Activated T-cell treated with anti-CD3 and anti-CD28 coated beads, Interleukin-2, amount 50 U/mL, for 1 hour (primary cell): ENCODE measurements around the gene GPR62.
A peak's percentile ranks its signal among the peaks of the same experiment; 100 is the strongest.

ENCODE experiments used
- DNase-seq: peaks from one replicate; pipeline ENCODE4 v3.0.0-alpha.2; 2020

The GPR62 gene

DNA sequence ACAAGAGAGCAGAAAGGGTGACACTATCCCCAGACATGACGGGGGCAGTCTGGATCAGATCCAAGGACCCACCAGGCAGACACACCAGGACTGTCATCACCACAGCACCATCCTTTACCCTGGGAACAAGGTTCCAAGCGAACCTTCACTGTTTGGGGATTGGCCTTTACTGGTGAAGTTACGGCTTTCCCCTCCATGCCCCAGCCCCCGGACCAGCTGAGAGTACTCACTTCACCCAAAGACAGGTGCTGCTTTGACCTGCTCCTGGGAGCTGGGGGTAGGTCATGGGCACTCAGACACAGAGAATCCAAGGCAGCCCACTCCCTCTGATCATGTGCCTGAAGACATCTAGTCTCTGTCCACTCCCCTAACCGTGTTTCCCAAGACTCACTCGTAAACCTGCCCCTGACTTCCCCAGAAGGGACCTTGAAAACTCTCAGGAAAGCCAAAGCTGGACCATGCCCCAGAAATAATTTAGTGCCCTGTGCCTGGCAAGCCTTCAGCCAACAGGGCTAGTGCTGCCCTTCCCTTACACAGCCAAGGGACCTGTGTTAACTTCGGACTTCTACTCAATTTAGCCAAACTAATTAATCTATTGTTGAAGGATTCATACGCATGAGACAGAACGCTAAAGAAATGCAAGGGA lies 16.3 kb upstream of the GPR62 start:
- DNase-seq, result no peak

DNA sequence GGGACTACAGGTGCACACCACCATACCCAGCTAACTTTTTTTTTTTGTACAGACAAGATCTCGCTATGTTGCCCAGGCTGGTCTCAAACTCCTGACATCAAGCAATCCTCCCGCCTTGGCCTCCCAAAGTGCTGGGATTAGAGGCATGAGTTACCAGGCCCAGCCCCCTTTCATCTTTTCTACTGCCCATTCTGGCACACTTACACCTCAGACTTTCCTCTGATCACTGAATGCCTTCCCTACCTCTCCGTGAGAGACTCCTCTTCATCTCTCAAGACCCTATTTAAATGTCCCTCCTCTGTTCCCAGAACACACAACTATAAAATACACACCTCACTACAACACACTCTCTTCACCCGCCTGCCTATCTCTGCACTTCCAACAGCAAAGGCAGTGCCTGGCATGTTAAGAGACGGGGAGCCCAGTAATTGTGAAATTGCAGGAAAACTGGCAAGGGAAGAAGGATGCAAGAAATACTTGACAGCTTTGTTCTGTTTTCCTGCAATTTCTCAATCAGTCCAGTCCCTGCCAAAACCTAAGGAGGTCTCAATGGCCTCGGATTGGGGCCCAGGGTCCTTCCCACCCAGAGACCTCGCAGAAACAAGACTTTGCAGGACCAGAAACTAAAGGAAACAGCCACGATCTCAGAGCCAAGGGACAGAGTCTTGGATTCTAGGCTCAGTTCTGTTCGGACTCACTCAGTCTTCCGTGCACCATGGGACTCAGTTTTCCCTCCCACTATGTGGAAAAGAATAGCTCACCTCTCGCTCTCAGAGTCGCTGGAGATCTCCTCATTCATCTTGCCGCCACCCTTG lies 14.3 kb upstream of the GPR62 start:
- no peak for DNase-seq

DNA sequence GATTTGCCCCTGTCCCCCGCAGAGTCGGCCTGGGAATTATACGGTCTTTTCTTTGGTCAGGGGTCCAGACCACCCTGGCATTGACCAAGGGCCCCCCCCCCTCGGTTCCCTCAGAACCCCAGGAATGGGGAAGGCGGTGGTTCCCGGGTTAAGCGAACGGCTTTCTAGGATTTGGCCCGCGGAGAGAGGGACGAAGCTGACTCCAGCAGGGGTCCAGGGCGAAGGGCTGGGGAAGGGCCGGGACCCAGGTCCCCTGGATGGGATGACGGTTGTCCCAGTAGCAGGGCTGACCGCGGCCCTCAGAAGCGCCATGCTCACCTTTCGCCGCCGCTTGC lies 13.8 kb upstream of the GPR62 start:
- DNase-seq, result no peak

DNA sequence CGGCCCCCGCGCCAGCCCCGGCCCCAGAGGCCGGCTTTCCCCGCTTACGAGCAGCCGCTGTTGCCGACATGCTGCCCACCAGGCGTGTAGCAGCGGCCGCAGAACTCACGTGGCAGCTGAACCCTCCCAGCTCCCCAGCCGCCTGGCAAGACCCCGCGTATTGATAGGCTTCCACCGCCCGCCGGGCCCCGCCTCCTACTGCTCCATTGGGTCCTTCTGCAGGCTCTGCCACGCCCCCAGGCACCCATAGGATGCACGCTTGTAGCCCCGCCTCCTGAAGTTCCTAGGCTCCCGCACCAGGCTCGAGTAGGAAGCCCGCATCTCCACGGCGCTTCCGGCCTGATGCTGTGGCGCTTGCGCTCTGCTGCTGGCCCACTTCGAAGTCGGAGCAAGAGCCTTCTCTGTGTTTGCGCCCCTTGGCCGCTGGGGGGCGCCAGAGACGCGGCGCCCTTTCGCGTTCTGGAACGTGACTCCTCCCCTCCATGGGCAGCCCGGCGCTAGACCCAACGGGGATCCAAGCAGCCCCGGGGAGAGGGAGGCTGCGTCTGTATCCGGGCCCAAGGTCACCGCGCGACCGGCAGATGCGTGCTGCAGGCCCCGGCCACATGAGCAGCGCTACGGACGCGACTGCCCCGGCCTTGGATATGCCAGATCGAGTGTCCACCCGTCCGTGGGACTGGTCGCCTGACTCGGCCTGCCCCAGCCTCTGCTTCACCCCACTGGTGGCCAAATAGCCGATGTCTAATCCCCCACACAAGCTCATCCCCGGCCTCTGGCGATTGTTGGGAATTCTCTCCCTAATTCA lies 13.2 kb upstream of the GPR62 start, which contains the start of the genes PARP3 and RRP9:
TSS of gene PARP3 (plus strand) at position 566 of the 805 bp plus-strand sequence. CDS start 993 bp downstream, outside the sequence.
TSS of gene RRP9 (minus strand) at position 107 of the 805 bp plus-strand sequence. CDS start at position 70, 37 bp downstream.
- peak; percentile 98 for DNase-seq

DNA sequence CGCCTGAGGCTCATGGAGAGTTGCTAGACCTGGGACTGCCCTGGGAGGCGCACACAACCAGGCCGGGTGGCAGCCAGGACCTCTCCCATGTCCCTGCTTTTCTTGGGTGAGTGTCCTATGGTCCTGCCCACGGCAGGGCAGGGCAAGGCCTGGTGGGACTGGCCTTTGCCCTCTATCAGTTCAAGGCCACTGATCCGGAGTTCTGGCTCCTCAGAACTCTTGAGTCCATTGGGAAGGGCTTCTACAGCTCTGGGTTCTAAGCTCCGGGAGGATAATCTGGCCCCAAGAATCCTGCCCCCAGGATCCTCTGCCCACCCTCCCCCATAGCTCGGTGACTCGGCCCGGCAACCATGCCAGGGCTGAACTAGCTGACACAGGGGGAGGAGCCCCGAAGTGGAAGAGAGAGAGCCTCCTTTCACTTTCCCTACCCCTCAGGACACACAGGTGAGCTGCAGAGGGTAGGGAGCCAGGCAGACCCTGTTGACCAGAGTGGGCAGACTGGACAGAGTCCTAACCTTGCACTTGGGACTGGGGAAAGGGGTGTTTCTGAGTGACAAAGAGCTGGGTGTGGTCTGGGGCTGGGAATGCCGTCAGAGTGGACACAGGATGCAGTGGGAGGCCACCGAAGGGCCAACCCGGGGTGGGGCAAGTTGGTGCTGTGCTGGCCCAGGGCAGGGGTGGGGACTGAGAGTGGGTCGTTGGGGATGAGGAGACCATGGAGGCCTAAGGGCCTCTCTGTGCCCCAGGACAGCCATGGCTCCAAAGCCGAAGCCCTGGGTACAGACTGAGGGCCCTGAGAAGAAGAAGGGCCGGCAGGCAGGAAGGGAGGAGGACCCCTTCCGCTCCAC lies 12.4 kb upstream of the GPR62 start:
- peak; percentile 48 for DNase-seq

DNA sequence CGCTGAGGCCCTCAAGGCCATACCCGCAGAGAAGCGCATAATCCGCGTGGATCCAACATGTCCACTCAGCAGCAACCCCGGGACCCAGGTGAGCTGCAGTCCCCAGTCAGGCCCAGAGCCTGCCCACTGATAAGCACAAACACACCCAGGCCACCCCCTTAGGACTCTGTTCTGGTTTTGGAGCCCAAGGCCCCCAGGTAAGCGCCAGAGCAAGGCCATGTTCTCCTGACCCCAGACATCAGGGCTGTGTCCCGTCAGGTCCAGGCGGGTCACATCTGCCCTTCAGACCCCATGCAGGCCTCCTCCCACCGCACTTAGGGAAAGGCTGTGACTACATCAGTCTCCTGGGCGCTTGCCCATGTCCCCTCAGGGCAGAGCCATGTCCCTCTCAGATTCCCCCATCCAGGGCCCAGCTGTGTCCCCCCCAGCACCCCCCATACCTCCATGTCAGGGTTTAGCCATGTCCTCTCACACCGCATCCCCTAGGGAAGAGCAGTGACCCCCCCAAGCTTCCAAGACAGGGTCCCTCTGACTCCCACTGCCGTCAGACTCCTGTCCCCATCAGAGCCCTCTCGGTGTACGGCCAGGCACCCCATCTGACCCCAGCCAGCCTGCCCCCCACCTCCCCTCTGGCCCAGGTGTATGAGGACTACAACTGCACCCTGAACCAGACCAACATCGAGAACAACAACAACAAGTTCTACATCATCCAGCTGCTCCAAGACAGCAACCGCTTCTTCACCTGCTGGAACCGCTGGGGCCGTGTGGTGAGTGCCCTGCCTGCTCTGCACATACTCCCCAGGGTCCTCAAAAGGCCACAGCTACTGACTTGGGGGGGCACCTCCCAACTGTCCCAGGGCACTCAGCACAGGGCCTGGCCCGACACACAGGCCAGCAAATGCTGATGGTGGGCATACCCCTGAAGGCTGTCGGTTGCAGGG lies 11.5 kb upstream of the GPR62 start:
- DNase-seq, result no peak

DNA sequence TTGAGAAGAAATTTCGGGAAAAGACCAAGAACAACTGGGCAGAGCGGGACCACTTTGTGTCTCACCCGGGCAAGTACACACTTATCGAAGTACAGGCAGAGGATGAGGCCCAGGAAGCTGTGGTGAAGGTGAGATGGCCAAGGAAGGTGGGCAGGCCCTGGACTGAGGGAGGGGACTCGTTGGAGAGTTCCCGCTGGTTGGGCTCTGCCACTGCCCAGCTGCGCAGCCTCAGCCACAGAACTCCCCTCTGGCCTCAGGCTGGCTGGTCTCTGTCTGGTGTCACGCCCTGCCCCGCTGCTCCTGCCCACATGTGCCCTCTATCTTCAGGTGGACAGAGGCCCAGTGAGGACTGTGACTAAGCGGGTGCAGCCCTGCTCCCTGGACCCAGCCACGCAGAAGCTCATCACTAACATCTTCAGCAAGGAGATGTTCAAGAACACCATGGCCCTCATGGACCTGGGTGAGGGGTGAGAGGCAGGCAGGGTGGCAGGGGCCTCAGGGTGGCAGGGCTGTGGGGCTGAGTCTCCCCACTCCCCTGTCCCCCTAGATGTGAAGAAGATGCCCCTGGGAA lies 10.6 kb upstream of the GPR62 start:
- no peak for DNase-seq

DNA sequence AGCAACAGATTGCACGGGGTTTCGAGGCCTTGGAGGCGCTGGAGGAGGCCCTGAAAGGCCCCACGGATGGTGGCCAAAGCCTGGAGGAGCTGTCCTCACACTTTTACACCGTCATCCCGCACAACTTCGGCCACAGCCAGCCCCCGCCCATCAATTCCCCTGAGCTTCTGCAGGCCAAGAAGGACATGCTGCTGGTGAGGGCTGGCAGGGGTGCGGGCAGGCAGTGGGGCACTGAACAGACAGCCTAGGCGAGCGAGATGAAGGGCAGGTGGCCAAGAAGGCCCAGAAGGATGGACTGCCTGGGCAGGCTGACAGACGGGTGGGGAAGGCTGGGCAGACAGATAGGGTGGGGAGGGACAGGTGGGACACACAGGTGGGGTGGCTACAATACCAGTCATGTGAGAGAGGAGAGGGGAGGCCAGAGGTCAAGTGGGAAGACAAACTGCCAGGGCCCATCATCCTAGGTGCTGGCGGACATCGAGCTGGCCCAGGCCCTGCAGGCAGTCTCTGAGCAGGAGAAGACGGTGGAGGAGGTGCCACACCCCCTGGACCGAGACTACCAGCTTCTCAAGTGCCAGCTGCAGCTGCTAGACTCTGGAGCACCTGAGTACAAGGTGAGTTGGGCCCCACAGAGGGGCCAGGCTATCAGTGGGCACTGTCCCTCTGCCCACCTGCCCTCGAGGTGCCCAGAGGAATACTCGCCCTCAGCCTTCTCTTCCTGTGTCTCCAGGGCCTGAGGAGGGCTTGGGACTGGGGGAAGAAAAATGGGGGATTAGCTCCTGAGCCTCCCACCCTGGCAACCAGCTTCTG lies 9.9 kb upstream of the GPR62 start:
- DNase-seq, result peak; percentile 9

DNA sequence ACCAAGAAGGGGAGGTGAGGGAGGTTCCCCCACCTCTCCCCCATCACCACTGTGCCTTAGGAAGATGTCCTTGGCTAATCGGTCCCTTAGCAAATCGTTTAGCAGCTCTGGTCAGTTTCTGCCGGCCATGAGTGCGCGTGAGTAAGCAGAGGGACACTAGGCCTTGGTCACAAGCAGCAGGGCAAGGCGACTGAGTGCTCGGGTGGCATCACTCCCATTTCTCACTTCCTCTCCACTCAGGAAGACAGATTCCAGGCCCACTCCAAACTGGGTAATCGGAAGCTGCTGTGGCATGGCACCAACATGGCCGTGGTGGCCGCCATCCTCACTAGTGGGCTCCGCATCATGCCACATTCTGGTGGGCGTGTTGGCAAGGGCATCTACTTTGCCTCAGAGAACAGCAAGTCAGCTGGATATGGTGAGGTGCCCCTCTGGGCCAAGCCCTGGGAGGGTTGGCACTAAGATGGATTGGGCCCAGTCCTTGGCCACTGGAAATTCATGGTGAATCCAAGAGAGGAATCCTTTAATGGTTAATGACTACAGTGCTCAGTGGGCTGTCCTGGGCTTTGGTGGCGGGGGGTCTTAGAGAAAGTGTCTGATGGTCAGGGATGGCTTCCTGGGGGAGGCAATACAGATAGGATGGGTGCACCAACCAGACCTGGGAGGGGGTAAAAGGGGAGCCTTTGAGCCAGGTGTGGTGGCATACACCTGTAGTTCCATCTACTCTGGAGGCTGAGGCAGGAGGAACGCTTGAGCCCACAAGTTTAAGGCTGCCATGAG lies 9.1 kb upstream of the GPR62 start:
- peak; percentile 6 for DNase-seq

DNA sequence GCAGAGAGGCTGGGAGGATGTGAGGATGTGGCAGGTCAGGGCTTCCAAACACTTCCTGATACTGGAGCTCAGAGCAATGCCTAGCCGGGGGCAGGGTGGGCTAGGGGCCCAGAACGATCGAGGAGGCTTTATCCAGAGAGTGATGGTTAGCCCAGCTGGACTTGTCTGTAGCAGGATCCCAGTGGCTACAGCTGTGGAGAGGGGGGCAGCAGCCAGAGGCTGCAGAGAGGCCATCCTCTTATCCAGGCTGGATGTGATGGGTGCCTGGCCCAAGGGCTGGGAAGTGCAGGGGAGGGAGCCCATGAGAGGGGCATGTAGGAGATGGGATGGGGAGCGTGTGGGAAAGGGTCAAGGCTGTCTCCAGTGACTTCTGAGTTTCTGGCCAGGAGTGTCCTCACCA lies 8.4 kb upstream of the GPR62 start:
- DNase-seq, result peak; percentile 10

DNA sequence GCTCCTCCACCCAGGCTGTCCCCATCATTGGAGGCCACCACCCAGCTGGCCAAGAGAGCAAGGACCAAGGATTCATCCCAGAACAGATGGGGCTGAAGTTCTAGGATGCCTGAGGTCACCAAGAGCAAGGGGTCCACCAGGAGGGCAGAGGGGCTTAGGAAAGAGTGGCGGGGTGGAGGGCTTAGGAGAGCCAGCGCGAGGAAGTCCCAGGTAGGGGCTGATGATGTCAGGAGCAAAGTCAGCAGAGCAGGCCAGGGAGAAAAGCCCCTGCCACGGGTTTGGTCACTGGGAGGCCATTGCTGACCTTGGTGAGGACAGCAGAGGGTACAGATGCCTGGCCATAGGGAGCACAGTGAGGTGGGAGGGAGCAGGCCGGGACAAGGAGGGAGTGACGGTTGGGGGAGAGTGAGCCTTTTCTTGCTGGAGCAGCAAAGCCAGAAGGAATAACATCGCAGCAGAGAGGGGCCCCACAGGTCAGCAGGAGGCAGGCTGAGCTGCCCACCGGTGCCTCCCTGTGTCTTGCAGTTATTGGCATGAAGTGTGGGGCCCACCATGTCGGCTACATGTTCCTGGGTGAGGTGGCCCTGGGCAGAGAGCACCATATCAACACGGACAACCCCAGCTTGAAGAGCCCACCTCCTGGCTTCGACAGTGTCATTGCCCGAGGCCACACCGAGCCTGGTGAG lies 7.8 kb upstream of the GPR62 start:
- peak; percentile 10 for DNase-seq

DNA sequence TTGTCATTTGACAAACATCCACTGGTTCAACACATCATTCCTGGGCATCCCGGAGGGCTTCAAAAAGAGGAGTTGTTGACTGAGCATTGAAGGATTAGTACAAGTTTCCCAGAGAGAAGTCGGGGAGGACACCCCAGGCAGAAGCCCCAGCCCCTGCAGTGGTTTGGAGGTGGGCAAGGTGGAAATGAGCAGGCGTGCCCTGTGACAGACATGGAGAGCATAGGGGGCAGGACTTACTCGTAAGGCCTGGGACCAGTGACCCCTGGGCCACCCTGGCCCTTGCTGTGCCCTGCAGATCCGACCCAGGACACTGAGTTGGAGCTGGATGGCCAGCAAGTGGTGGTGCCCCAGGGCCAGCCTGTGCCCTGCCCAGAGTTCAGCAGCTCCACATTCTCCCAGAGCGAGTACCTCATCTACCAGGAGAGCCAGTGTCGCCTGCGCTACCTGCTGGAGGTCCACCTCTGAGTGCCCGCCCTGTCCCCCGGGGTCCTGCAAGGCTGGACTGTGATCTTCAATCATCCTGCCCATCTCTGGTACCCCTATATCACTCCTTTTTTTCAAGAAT lies 7.1 kb upstream of the GPR62 start:
- no peak for DNase-seq

DNA sequence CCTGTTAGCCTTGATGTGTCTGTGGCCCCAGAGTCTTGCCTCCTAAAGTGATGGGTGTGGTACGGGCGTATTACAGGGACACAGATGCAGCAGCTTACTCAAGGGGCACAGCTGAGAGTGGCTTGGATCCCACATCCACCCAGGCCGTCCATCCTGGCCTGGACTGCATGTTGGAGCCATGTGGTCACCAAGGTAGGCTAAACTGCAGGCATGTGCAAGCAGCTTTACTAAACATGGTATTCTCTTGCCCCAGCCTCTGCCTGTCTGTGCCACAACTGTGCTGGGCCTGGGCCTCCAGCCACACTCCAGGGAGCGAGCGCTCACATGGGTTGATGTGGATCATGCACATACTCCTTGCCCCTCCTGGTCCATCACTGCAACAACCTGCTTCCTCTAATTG lies 6.1 kb upstream of the GPR62 start:
- no peak for DNase-seq

DNA sequence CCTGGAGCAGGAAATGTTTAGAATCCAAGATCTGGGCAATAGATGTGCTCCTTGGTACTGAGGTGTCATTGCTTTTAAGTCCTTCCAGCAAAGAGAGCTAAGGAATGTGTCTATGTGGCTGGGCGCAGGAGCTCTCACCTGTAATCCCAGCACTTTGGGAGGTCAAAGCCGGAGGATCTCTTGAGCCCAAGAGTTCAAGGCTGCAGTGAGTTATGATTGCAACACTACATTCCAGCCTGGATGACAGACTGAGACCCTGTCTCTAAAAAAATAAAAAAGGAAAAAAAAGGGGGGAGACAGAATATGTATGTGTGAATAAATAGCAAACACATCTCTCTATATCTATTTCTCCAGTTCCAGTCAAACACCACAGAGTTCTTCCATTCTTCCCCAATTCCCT lies 4.3 kb upstream of the GPR62 start:
- DNase-seq, result no peak

DNA sequence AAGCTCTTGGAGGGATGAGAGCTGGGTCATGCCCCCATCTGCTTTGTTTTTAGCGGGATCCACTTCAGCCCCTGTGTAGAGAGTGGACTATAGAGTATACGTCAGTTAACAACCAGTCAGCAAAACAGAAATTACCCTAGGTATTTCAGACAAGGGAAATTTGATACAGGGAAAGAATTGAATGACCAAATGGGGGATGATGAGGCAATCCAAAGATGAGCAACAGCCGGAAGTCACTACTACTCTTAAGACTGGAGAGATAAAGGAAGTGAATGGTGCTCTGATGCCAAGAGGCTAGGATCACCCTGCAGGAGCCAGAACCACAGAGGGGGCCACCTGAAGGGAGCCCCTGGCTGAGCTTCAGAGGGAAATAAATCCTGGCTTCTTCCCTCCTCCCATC lies 1.7 kb upstream of the GPR62 start:
- no peak for DNase-seq

DNA sequence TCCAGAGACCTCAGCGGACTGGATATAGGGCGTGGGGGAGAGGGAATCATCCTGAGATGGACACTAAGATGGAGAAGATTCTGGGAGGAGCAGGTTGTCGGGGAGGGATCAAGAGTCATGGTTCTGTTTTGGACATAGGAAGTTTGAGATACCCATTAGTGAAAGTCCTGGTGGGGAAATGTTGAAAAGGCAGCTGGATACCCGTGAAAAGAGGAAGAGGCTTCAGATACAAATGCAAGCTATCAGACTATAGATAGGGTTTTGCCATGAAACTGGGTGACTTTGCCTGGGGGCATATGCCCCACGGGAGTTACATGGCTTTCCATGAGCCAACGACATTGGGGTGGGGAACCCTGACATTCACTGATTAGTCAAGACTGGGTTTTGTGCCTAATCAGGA lies 1.1 kb upstream of the GPR62 start:
- no peak for DNase-seq

DNA sequence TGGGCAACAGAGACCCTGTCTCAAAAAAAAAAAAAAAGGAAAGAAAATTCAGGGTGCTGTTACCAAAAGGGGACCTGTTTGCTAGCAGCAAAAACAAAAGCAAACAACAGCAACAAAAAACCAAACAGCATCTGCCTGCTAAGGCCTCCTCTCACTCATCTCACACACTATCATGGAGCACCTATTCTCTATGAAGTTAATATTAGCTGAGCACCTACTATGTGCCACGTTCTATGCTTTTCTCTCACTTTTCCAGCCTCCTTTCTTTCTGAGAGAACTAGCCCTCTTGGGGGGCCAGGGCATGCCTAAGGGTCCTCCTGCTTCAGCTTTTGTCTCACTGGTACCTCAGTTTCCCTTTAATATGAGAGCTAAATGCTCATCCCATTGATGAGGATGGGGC lies 468 bp upstream of the GPR62 start:
- DNase-seq, result no peak
